HCT116 (cell line): ENCODE results near the gene PANK4.

ENCODE experiments used
- CEBPB ChIP-seq: IDR thresholded peaks from 2 replicates; pipeline ENCODE4 v1.6.1; 2012; ENCODE audit warnings: low read depth
- EGR1 ChIP-seq: IDR thresholded peaks from 2 replicates; pipeline ENCODE4 v1.6.1; 2012; ENCODE audit warnings: low read depth
- EZH2phosphoT487 ChIP-seq: fragments of 200-600 bp; IDR thresholded peaks from 2 replicates; pipeline ENCODE4 v1.6.1; 2018; ENCODE audit warnings: antibody characterized with exemption, borderline replicate concordance
- JUND ChIP-seq: IDR thresholded peaks from 2 replicates; pipeline ENCODE4 v1.6.1; 2012
- MAX ChIP-seq: IDR thresholded peaks from 2 replicates; pipeline ENCODE4 v1.6.1; 2012
- POLR2A ChIP-seq: IDR thresholded peaks from 2 replicates; pipeline ENCODE4 v1.7.0; 2011; ENCODE audit warnings: borderline replicate concordance; ENCODE audit not compliant: insufficient read depth, insufficient read length; ENCODE audit errors: extremely low read depth
- POLR2AphosphoS5 ChIP-seq: IDR thresholded peaks from 2 replicates; pipeline ENCODE4 v1.6.1; 2011; ENCODE audit warnings: mild to moderate bottlenecking, low read depth, low read length, moderate library complexity
- RAD21 ChIP-seq: IDR thresholded peaks from 2 replicates; pipeline ENCODE4 v1.6.1; 2012; ENCODE audit warnings: low read depth, mild to moderate bottlenecking
- REST ChIP-seq: IDR thresholded peaks from 2 replicates; pipeline ENCODE4 v1.6.1; 2012; ENCODE audit warnings: low read depth
- SIN3A ChIP-seq: IDR thresholded peaks from 2 replicates; pipeline ENCODE4 v1.6.1; 2012; ENCODE audit warnings: low read depth
- TCF7L2 ChIP-seq: IDR thresholded peaks from 2 replicates; pipeline ENCODE4 v1.7.0; 2011; ENCODE audit warnings: borderline replicate concordance, inconsistent platforms; ENCODE audit not compliant: insufficient read depth, insufficient read length; ENCODE audit errors: extremely low read depth
- YY1 ChIP-seq: IDR thresholded peaks from 2 replicates; pipeline ENCODE4 v1.6.1; 2011; ENCODE audit warnings: low read length, low read depth, moderate library complexity, mild to moderate bottlenecking; ENCODE audit not compliant: insufficient replicate concordance; ENCODE audit errors: extremely low read depth
- TF ChIP-seq, protein P1 (sequence below), 3 experiments: fragments of 200-600 bp in 1 of 3; sonication (generic) in 1 of 3; IDR thresholded peaks in 2 of 3; conservative IDR thresholded peaks in 1 of 3; 2 replicates each; pipeline ENCODE4 v1.5.1; 2012 to 2017; ENCODE audit warnings: low read depth in 2 of 3, low read length in 2 of 3, antibody characterized with exemption in 1 of 3, borderline replicate concordance in 1 of 3, control low read depth in 1 of 3, mild to moderate bottlenecking in 1 of 3, mixed read lengths in 1 of 3, mixed run types in 1 of 3, moderate library complexity in 1 of 3; ENCODE audit not compliant: insufficient read depth in 1 of 3
- TF ChIP-seq, protein P2 (sequence below): IDR thresholded peaks from 2 replicates; pipeline ENCODE4 v1.6.1; 2011; ENCODE audit warnings: mild to moderate bottlenecking, low read length, moderate library complexity; ENCODE audit not compliant: insufficient replicate concordance; ENCODE audit errors: extremely low read depth

- TF ChIP-seq EGR1 = no peak
- TF ChIP-seq POLR2AphosphoS5 = no peak
- TF ChIP-seq REST = no peak
- TF ChIP-seq, protein P1, sequence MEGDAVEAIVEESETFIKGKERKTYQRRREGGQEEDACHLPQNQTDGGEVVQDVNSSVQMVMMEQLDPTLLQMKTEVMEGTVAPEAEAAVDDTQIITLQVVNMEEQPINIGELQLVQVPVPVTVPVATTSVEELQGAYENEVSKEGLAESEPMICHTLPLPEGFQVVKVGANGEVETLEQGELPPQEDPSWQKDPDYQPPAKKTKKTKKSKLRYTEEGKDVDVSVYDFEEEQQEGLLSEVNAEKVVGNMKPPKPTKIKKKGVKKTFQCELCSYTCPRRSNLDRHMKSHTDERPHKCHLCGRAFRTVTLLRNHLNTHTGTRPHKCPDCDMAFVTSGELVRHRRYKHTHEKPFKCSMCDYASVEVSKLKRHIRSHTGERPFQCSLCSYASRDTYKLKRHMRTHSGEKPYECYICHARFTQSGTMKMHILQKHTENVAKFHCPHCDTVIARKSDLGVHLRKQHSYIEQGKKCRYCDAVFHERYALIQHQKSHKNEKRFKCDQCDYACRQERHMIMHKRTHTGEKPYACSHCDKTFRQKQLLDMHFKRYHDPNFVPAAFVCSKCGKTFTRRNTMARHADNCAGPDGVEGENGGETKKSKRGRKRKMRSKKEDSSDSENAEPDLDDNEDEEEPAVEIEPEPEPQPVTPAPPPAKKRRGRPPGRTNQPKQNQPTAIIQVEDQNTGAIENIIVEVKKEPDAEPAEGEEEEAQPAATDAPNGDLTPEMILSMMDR (IDR thresholded peaks at IDR 0.05 in 2 of 3, conservative IDR thresholded peaks at IDR 0.05 in 1 of 3; ENCODE audit: borderline replicate concordance in 1 of 3, insufficient read depth in 1 of 3, low read depth in 2 of 3, low read length in 2 of 3) = no peak
- TF ChIP-seq MAX = no peak
- no peak for TF ChIP-seq TCF7L2
- no peak for TF ChIP-seq EZH2phosphoT487
- no peak for TF ChIP-seq RAD21
- TF ChIP-seq YY1 = no peak
- TF ChIP-seq, protein P2, sequence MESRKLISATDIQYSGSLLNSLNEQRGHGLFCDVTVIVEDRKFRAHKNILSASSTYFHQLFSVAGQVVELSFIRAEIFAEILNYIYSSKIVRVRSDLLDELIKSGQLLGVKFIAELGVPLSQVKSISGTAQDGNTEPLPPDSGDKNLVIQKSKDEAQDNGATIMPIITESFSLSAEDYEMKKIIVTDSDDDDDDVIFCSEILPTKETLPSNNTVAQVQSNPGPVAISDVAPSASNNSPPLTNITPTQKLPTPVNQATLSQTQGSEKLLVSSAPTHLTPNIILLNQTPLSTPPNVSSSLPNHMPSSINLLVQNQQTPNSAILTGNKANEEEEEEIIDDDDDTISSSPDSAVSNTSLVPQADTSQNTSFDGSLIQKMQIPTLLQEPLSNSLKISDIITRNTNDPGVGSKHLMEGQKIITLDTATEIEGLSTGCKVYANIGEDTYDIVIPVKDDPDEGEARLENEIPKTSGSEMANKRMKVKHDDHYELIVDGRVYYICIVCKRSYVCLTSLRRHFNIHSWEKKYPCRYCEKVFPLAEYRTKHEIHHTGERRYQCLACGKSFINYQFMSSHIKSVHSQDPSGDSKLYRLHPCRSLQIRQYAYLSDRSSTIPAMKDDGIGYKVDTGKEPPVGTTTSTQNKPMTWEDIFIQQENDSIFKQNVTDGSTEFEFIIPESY = no peak
- no peak for TF ChIP-seq SIN3A
- TF ChIP-seq POLR2A = no peak
- TF ChIP-seq JUND = no peak
- no peak for TF ChIP-seq CEBPB
Measured at GRCh38 chr1:2460203-2460602, 66.2 kb downstream of the PANK4 start.
